ENCODE results near the gene RASAL2.

RASAL2 gene

DNA sequence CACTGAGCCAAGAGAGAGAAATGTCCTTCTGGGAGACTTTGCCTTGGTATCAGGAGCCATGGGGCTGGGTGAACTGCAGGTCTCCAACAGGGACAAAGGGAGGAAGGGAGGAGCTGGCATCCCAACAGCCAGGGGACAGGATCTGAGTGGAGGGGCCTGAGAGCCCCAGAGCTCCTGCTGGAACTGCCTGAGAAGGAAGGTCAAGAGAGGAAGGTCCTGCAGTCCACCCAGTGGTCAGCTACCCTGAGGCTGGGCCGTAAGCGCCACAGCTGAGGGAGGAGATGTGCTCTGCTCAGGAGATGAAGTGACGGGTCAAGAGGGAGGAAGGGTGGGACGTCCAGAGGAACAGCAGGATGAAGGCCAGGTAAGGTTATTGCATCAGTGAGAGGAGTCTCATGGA, 410.4 kb downstream of the RASAL2 start:
- no peaks in the 10 kb centered on the region for H3K36me3 ChIP-seq (ENCODE audit: insufficient read depth, low read length)
- no peaks in the 10 kb centered on the region for H3K4me1 ChIP-seq (ENCODE audit: insufficient read depth, low read length)
- no peaks in the 10 kb centered on the region for H3K9me3 ChIP-seq (ENCODE audit: control insufficient read depth, insufficient read depth, low read length)
- H3K9ac ChIP-seq (ENCODE audit: low read depth, low read length), result no peak overlapping the region

DNA sequence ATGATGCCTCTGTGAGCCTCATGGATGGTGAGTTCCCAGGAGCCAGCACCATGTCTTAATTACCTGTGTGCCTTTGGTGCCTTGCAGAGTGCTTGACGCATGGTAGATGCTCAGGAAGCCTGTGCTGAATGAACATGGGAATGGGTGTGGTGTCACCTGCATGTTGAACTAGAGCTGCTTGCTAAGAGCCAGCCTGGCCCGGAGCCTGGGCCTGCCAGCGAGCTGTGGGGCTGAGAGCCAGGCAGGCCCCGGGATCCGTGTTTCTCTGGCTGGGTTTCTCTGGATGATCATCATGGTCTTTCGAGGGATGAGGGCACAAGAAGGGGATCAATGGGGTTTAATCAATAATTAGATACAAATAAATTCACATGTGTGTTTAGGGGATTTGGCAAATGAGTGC, 412.3 kb downstream of the RASAL2 start:
- Histone ChIP-seq H3K9ac (ENCODE audit: low read depth, low read length) (no peak overlapping the region), H3K9me3 (ENCODE audit: control insufficient read depth, insufficient read depth, low read length) (no peaks in the 10 kb centered on the region), H3K36me3 (ENCODE audit: insufficient read depth, low read length) (no peaks in the 10 kb centered on the region), H3K4me1 (ENCODE audit: insufficient read depth, low read length) (no peaks in the 10 kb centered on the region)

DNA sequence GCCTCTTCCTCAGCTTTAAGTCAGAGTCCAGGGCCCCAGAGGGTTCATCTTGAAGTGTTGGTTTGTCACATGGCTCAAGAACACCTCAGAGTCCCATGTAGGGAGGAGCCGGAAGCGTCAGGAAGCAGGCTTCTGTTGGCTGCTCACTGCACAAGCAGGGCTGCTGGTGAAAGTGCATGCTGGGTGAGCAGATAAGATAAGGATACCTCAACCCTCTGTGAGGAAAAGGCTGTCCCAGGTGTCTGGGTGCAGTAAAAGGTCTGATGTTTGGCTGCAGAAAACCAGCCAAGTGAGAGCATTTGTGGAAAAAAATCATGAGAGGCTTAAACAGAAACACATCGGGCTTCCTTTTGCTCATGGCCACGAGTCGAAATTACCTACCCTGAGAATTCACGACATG, 412.8 kb downstream of the RASAL2 start:
- Histone ChIP-seq H3K4me1 (ENCODE audit: insufficient read depth, low read length) (no peaks in the 10 kb centered on the region), H3K9ac (ENCODE audit: low read depth, low read length) (no peak overlapping the region), H3K9me3 (ENCODE audit: control insufficient read depth, insufficient read depth, low read length) (no peaks in the 10 kb centered on the region), H3K36me3 (ENCODE audit: insufficient read depth, low read length) (no peaks in the 10 kb centered on the region)

DNA sequence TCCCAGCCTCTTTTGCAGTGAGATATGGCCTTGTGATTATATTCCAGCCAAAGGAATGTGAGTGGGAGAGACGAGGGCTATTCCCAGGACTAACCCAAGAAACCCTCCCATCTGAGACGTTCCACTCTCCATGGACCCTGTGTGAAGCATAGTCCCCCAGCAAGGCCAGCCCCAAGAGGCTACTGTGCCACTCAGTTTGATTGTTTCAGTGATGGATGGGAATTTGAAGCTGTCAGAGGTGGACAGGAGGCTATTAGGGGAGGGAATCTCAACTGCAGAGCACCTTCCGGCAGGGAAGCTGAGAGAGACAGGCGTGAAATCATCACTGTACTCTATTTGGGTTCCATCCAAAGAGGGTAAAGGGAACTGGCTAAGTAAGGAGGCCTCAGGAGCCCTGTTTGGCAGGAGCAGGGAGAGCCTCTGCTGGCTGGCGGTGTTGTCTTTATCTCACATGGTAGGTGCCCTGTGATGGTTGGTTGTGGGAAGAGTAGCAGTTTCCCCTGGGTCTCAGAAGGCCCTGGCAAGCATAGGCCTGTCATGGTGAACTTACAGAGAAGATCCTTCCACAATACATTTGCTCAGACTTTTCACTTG, 415.6 kb downstream of the RASAL2 start:
- no peaks in the 10 kb centered on the region for H3K36me3 ChIP-seq (ENCODE audit: insufficient read depth, low read length)

DNA sequence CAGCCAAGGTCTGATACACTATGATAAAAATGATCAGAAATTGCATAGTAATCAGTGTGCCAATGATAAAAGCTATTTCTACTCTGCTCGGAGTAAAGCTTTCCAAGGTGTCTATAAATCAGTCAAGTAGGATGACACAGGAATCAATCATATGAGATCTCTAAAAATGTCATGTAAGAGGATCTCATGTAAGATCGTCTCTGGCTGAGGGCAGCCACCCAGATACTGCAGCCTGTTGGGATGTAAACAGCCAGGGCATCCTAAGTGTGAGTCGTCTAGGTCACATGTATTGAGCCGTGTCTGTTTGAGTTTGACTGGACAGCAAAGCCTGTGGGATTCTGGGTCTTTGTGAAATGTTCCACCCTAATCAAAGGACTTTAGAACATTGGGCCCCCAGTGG, 416.3 kb downstream of the RASAL2 start:
- Histone ChIP-seq H3K9ac (ENCODE audit: low read depth, low read length) (no peak overlapping the region), H3K36me3 (ENCODE audit: insufficient read depth, low read length) (no peaks in the 10 kb centered on the region), H3K9me3 (ENCODE audit: control insufficient read depth, insufficient read depth, low read length) (no peaks in the 10 kb centered on the region), H3K4me1 (ENCODE audit: insufficient read depth, low read length) (no peaks in the 10 kb centered on the region)

More for the DNA sequence above, 415.6 kb downstream of the RASAL2 start:
- no peaks in the 10 kb centered on the region for H3K9me3 ChIP-seq (ENCODE audit: control insufficient read depth, insufficient read depth, low read length)
- H3K9ac ChIP-seq (ENCODE audit: low read depth, low read length), result no peak overlapping the region
- no peaks in the 10 kb centered on the region for H3K4me1 ChIP-seq (ENCODE audit: insufficient read depth, low read length)

DNA sequence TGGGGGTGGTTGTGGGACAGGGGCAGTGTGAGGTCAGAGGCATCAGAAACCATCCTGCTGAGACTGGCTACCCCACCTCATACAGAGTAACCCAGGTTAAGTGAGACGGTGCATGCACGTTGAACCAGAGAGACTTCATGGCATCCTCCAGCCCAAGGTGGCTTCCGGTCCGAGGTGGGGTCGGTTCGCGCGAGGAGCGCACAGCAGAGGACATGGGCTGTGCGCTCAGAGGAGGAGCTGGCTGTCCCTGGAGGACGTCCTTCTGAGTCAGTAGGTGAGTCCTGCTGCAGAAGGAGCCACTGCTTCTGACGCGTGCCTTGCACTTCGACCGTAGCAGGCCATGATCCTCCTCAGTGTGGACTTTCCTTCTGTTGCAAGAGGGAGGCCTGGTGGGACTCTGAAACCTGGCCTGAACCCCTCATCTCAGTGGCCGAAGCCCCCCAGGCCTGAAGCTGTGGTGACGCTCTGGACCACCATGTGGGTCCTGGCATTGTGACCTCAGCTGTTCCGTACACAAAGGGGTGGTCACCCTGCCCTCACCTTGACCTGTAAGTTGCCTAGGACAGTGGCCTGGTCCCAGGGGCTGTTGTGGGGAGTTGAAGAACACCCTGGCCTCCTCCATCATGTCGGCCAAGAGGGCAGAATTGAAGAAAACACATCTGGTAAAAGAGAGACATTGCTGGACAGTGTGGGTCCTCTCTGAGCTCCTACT, 418.8 kb downstream of the RASAL2 start, which contains the start of gene TEX35:
Gene TEX35, plus strand, starts transcription at position 544 of the 712 bp plus-strand sequence. Its CDS starts 80 bp downstream, at position 624.
- H3K9me3 ChIP-seq (ENCODE audit: control insufficient read depth, insufficient read depth, low read length), result no peaks in the 10 kb centered on the region
- H3K36me3 ChIP-seq (ENCODE audit: insufficient read depth, low read length), result no peaks in the 10 kb centered on the region
- H3K4me1 ChIP-seq (ENCODE audit: insufficient read depth, low read length), result no peaks in the 10 kb centered on the region
- H3K9ac ChIP-seq (ENCODE audit: low read depth, low read length), result no peak within 1 kb of the TSS

DNA sequence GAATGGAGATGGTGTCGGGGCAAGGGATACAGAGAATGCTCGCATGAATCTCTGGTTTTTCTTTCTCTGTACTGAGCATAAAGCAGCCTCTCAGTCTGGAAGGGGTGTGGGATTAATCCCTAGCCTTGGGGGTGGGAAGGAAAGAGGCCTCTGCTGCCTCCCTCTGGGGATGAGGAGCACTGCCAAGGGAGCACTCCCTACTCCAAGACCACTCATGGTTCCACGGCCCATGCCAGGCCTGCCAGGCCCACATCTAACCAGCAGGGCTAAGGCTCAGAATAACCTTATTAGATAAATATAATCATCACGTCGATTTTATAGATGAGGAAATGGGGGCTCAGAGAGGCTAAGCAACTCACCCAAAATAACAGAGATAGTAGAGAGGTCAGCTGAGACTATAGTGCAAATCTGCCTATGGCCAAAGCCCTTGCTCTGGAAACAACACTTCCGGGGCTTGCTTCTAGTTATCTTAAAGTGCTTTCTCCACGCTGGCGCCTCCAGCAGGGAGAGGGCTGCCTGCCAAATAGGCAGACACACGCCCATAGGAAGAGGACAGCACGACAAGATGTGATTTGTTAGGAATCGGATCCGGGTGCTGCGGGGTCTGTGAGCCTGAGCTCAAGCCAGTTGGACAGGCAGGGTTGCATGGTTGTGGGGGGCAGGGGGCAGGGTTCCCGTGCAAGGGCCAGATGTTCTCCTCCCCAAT, 419.5 kb downstream of the RASAL2 start:
- Histone ChIP-seq H3K9me3 (ENCODE audit: control insufficient read depth, insufficient read depth, low read length) (no peaks in the 10 kb centered on the region), H3K4me1 (ENCODE audit: insufficient read depth, low read length) (no peaks in the 10 kb centered on the region), H3K36me3 (ENCODE audit: insufficient read depth, low read length) (no peaks in the 10 kb centered on the region), H3K9ac (ENCODE audit: low read depth, low read length) (no peak overlapping the region)

DNA sequence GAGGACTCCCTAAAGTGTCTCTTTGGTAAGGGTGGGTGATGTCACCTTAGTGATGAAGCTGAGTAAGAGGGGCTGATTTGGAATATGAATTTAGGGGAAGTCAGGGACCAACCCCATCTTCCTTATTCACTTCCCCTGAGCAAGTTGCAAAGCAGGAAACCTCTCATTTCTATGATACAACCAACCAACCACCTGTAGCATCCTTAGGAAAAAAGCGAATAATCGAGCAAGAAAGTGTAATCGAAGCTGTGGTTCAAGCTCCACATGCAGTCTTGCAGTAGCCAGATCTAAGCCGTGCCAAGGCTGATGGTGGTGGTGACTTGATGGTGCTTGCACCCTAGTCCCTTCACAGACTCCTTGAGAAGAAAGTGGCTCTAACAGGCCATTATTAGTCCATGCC, 422.2 kb downstream of the RASAL2 start:
- Histone ChIP-seq H3K9me3 (ENCODE audit: control insufficient read depth, insufficient read depth, low read length) (peaks cover 2% of the 10 kb centered on the region; the same call in 1 of the 2 replicates), H3K9ac (ENCODE audit: low read depth, low read length) (no peak overlapping the region), H3K4me1 (ENCODE audit: insufficient read depth, low read length) (no peaks in the 10 kb centered on the region), H3K36me3 (ENCODE audit: insufficient read depth, low read length) (no peaks in the 10 kb centered on the region)

DNA sequence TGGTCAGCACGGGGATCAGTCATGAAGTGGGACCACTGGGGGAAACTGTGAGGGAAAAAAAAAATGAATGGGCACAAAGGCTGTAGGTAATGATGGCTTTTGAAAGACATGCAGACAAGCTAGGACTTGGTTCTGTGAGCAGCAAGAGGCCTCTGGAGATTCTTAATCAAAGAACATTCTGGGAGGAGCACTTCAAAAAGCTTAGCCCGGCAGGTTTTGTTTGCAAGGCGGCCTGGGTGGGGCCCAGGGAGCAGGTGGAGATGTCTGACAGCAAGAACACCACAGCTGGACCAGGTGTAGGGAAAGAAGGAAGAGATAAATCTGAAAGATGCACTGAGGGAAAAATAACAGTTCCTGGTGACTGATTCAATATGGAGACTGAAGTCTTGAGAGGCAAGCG, 425.0 kb downstream of the RASAL2 start:
- Histone ChIP-seq H3K9ac (ENCODE audit: low read depth, low read length) (no peak overlapping the region), H3K36me3 (ENCODE audit: insufficient read depth, low read length) (no peaks in the 10 kb centered on the region), H3K9me3 (ENCODE audit: control insufficient read depth, insufficient read depth, low read length) (peaks cover 2% of the 10 kb centered on the region; the same call in 1 of the 2 replicates), H3K4me1 (ENCODE audit: insufficient read depth, low read length) (no peaks in the 10 kb centered on the region)

DNA sequence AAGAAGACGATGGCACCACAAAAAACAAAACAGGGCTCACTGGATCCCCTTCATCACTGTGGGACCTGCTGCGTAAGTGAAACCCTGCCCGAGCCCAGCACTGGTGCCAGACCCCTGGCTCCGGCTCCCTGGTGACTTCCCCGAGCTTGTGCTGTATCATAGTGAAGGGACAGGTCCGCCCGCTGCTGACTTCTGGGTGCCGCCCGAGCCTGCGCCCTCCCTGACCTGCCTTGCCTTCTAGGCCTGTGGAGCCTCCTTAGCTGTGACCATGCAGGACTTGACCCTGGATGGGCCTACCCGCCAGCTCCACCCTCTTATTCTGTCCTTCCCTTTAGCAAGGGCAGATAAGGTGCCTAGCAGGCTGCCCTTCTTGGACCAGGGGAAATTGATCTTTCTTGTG, 426.9 kb downstream of the RASAL2 start:
- Histone ChIP-seq H3K9me3 (ENCODE audit: control insufficient read depth, insufficient read depth, low read length) (peaks cover 2% of the 10 kb centered on the region; the same call in 1 of the 2 replicates), H3K36me3 (ENCODE audit: insufficient read depth, low read length) (no peaks in the 10 kb centered on the region), H3K9ac (ENCODE audit: low read depth, low read length) (no peak overlapping the region), H3K4me1 (ENCODE audit: insufficient read depth, low read length) (no peaks in the 10 kb centered on the region)

DNA sequence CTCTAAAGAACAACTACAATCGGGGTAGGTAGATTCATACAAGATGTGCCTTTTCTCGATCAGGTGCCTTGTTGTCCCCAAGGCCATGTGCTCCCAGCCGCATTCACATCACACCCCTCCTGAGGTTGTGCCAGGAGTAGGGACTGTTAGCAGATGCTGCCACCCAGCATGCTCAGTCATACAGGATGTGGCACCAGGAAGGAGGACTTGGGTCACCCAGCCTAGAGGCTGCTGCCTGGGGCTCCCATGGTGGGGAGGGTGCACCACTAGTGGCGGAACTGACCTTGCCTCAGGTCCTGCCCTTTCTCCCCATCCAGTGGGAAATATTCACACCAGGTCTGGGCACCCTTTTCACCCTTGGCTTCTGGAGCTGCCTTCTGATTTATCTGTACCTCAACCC, 427.3 kb downstream of the RASAL2 start:
- no peak overlapping the region for H3K9ac ChIP-seq (ENCODE audit: low read depth, low read length)
- H3K9me3 ChIP-seq (ENCODE audit: control insufficient read depth, insufficient read depth, low read length), result peaks cover 2% of the 10 kb centered on the region; the same call in 1 of the 2 replicates
- H3K36me3 ChIP-seq (ENCODE audit: insufficient read depth, low read length), result no peaks in the 10 kb centered on the region
- no peaks in the 10 kb centered on the region for H3K4me1 ChIP-seq (ENCODE audit: insufficient read depth, low read length)

DNA sequence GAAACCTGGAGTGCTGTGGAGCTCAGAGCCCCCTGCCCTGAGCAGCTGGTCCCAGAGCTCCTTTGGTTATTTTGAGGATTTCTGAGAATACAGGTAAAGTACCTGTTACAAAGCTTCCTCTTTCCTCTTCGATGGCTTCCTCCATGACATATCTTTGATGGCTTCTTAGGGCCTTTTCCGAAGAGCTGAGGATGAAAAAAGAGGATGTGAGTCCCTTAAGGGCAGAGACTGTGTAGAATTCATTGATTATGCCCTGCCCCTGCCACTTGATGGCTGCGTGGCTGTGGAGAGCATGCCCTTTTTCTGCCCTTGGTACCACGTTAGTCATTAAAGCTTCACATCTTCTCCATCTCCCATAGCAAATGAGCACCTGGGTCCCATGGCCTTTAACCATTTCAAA, 433.2 kb downstream of the RASAL2 start:
- Histone ChIP-seq H3K9me3 (ENCODE audit: control insufficient read depth, insufficient read depth, low read length) (no peaks in the 10 kb centered on the region), H3K36me3 (ENCODE audit: insufficient read depth, low read length) (no peaks in the 10 kb centered on the region), H3K9ac (ENCODE audit: low read depth, low read length) (no peak overlapping the region)

DNA sequence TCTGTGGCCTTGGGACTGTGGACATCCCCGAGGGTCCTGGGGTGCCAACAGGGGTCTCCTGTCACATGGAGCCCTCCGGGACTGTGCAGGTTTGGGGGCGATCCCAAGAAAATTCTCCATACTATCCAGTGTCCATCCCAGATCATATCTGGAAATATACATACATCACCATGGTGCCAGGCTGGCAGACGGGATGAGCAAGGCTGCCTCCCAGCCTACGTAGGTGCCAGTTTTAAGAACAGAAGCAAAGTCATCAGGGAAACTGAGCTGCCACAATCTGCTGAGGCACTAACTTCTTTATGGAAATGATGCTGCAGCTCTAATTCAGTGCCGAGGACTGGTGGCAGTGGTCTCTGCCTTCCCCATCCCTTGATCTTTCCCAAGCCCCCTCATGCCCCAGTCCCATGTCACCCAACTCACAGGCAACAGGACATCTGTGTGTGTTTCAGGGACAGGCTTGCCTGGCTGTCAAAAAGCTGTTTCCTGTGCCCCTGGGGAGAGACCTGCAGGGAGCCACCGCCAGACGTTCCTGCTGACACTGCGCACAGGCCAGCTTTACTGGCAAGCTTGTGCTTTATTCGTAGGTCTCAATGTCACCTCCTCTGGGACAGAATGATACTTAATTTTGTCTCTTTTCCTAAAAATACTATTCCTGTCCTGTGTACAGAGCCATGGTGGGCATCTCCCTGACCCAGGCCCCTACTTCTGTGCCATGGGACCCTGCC, 434.5 kb downstream of the RASAL2 start:
- Histone ChIP-seq H3K9me3 (ENCODE audit: control insufficient read depth, insufficient read depth, low read length) (no peaks in the 10 kb centered on the region), H3K36me3 (ENCODE audit: insufficient read depth, low read length) (no peaks in the 10 kb centered on the region), H3K4me1 (ENCODE audit: insufficient read depth, low read length) (peaks cover 6% of the 10 kb centered on the region; the same call in 1 of the 2 replicates), H3K9ac (ENCODE audit: low read depth, low read length) (no peak overlapping the region)

More for the DNA sequence above, 433.2 kb downstream of the RASAL2 start:
- H3K4me1 ChIP-seq (ENCODE audit: insufficient read depth, low read length), result peaks cover 6% of the 10 kb centered on the region; the same call in 1 of the 2 replicates

DNA sequence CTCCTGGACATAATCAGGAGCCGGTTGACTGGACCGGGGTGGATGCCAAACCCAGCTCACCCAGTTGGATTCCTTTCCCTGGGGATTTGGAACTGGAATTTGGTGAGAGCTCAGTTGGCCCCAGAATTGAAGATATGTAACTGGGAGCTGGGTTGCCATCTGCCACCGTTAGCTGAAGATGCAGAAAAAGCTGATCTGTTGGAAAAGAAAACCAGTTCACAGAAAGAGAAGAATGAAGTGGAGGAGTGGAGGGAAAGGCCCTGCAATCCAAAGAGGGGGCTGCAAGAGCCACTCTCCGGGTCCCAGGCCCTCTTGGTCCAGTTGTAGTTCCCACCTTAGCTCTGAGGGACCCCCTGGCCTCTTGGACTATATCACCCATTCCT, 435.0 kb downstream of the RASAL2 start:
- no peak overlapping the region for H3K9ac ChIP-seq (ENCODE audit: low read depth, low read length)
- peaks cover 6% of the 10 kb centered on the region; the same call in 1 of the 2 replicates for H3K4me1 ChIP-seq (ENCODE audit: insufficient read depth, low read length)
- H3K9me3 ChIP-seq (ENCODE audit: control insufficient read depth, insufficient read depth, low read length), result no peaks in the 10 kb centered on the region
- H3K36me3 ChIP-seq (ENCODE audit: insufficient read depth, low read length), result no peaks in the 10 kb centered on the region

Measured in ES-I3 (cell line).